Effector memory CD4-positive, alpha-beta T cell (primary cell): ENCODE results near the gene MALT1.

ENCODE experiments used
- DNase-seq, 3 donors: peaks; one replicate each; pipeline ENCODE4 v3.0.0-alpha.2; 2020
- H3K27ac ChIP-seq: 2 replicates; pipeline ENCODE4 v1.7.0; 2013; ENCODE audit warnings: mild to moderate bottlenecking, low read length, moderate library complexity; ENCODE audit not compliant: insufficient read depth, poor library complexity, severe bottlenecking
- H3K27me3 ChIP-seq: replicated peaks from 2 replicates; pipeline ENCODE4 v1.7.0; 2013; ENCODE audit warnings: mild to moderate bottlenecking, low read length; ENCODE audit not compliant: insufficient read depth, control insufficient read depth, poor library complexity, severe bottlenecking
- H3K36me3 ChIP-seq: 2 replicates; pipeline ENCODE4 v1.7.0; 2013; ENCODE audit warnings: mild to moderate bottlenecking, low read length, moderate library complexity; ENCODE audit not compliant: control insufficient read depth, insufficient read depth
- H3K4me1 ChIP-seq: 2 replicates; pipeline ENCODE4 v1.7.0; 2013; ENCODE audit warnings: low read length, mild to moderate bottlenecking; ENCODE audit not compliant: control insufficient read depth, insufficient read depth, poor library complexity, severe bottlenecking
- H3K4me3 ChIP-seq: 2 replicates; pipeline ENCODE4 v1.7.0; 2013; ENCODE audit warnings: low read length, low read depth, mild to moderate bottlenecking; ENCODE audit not compliant: insufficient read depth, poor library complexity, severe bottlenecking
- H3K9me3 ChIP-seq: 2 replicates; pipeline ENCODE4 v1.7.0; 2013; ENCODE audit warnings: mild to moderate bottlenecking, low read length, moderate library complexity; ENCODE audit not compliant: control insufficient read depth
- total RNA-seq, 3 donors: gene quantifications; one replicate each; lab custom pipeline; 2026; lab: John Stamatoyannopoulos, UW

Gene MALT1
- 177 to 276 (median 215) reads per million in 3 donors for total RNA-seq

- Histone ChIP-seq H3K36me3 (no peaks in the 10 kb centered on the region), H3K27ac (peak within 1 kb of the TSS; percentile 85), H3K4me3 (peak within 1 kb of the TSS; percentile 94), H3K27me3 (no peaks in the 10 kb centered on the region), H3K9me3 (no peaks in the 10 kb centered on the region), H3K4me1 (peaks cover 34% of the 10 kb centered on the region)
- DNase-seq = peak; percentile 93
These were observed at the start of gene MALT1 for GRCh38 chr18:58671111-58671631. Gene MALT1, plus strand, starts transcription at chr18:58671465. Its CDS starts 179 bp downstream, at chr18:58671644.

GRCh38 chr18:58624011-58624410 is 47.3 kb upstream of the MALT1 start:
- H3K9me3 ChIP-seq = no peaks in the 10 kb centered on the region
- no peak for DNase-seq

GRCh38 chr18:58625839-58626238 is 45.4 kb upstream of the MALT1 start:
- no peaks in the 10 kb centered on the region for H3K36me3 ChIP-seq
- no peak overlapping the region for H3K4me3 ChIP-seq
- DNase-seq = no peak
- peak overlapping the region; percentile 30 for H3K27ac ChIP-seq
- H3K9me3 ChIP-seq = no peaks in the 10 kb centered on the region
- no peaks in the 10 kb centered on the region for H3K27me3 ChIP-seq
- H3K4me1 ChIP-seq = peaks cover 3% of the 10 kb centered on the region

More at GRCh38 chr18:58624011-58624410, 47.3 kb upstream of the MALT1 start:
- no peak overlapping the region for H3K4me3 ChIP-seq
- no peaks in the 10 kb centered on the region for H3K27me3 ChIP-seq
- H3K27ac ChIP-seq = no peak overlapping the region
- no peaks in the 10 kb centered on the region for H3K36me3 ChIP-seq
- no peaks in the 10 kb centered on the region for H3K4me1 ChIP-seq

DNA sequence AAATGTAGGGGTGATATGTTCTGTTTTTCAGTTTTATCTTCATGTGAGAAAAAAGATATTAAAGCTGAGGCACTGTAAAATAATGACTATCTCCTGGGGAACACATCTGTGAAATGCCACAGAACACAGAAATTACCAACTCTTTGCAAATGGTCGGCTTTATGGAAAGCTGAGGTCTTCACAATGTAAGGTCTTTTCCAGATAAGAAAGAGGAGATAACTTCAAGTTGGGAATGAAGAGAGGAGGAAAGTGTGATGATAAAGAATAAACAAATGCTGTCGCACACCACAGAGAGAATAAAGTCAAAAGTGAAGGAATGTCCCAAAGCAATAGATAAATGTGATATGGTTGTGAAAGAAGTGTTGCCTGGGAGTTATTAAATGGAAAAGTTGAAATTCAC is 41.2 kb upstream of the MALT1 start:
- H3K27me3 ChIP-seq = no peaks in the 10 kb centered on the region
- H3K4me1 ChIP-seq = peaks cover 3% of the 10 kb centered on the region
- no peak overlapping the region for H3K27ac ChIP-seq
- H3K36me3 ChIP-seq = no peaks in the 10 kb centered on the region
- DNase-seq = no peak
- no peak overlapping the region for H3K4me3 ChIP-seq
- no peaks in the 10 kb centered on the region for H3K9me3 ChIP-seq

- Histone ChIP-seq H3K4me1 (peaks cover 3% of the 10 kb centered on the region), H3K9me3 (no peaks in the 10 kb centered on the region), H3K27me3 (no peaks in the 10 kb centered on the region)
These were observed 40.0 kb upstream of the MALT1 start for GRCh38 chr18:58631301-58631700.

DNA sequence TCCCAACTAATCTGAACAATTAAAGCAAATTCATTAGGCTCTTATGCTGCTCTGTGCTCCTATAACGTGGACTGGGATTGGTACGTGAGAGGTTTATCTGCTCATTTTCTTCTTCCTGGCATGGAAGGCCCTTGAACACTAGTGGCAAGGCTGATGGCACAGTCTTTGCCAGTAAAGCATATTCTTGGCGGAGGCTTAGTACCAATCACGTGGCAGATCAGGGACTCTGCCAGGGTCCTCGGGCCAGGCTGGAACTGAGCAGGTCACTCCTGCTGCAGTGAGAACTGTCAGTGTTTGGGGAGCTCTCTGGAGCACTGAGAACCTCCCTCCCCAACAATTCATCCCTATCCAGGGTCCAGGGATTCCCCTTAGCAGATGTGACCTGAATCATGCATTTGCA is 38.7 kb upstream of the MALT1 start:
- Histone ChIP-seq H3K4me1 (peaks cover 3% of the 10 kb centered on the region), H3K4me3 (no peak overlapping the region), H3K27me3 (no peaks in the 10 kb centered on the region), H3K36me3 (no peaks in the 10 kb centered on the region), H3K9me3 (no peaks in the 10 kb centered on the region), H3K27ac (no peak overlapping the region)
- DNase-seq = no peak

More at GRCh38 chr18:58631301-58631700, 40.0 kb upstream of the MALT1 start:
- no peak overlapping the region for H3K4me3 ChIP-seq
- H3K27ac ChIP-seq = no peak overlapping the region
- no peak for DNase-seq
- H3K36me3 ChIP-seq = no peaks in the 10 kb centered on the region

GRCh38 chr18:58633874-58634273 is 37.4 kb upstream of the MALT1 start:
- Histone ChIP-seq H3K27me3 (no peaks in the 10 kb centered on the region), H3K4me3 (no peak overlapping the region), H3K4me1 (peaks cover 3% of the 10 kb centered on the region), H3K9me3 (no peaks in the 10 kb centered on the region), H3K36me3 (no peaks in the 10 kb centered on the region), H3K27ac (no peak overlapping the region)
- no peak for DNase-seq

DNA sequence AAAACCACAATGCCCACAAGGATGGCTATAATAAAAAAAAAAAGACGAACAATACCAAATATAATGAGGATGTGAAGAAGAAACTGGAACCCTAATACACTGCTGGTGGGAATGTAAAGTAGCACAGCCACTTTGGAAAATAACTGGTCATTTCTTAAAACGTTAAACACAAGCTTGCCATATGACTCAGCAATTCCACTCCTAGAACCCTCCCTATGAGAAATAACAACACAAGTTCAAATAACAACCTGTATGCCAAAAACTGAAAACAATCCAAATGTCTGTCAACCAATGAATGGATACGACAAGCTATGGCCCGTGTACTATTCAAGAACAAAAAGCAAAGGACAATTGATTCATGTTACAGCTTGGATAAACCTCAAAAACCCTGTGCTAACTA is 35.4 kb upstream of the MALT1 start:
- no peaks in the 10 kb centered on the region for H3K36me3 ChIP-seq
- H3K27me3 ChIP-seq = no peaks in the 10 kb centered on the region
- no peak for DNase-seq
- H3K27ac ChIP-seq = no peak overlapping the region
- H3K4me3 ChIP-seq = no peak overlapping the region
- H3K4me1 ChIP-seq = no peaks in the 10 kb centered on the region
- no peaks in the 10 kb centered on the region for H3K9me3 ChIP-seq

DNA sequence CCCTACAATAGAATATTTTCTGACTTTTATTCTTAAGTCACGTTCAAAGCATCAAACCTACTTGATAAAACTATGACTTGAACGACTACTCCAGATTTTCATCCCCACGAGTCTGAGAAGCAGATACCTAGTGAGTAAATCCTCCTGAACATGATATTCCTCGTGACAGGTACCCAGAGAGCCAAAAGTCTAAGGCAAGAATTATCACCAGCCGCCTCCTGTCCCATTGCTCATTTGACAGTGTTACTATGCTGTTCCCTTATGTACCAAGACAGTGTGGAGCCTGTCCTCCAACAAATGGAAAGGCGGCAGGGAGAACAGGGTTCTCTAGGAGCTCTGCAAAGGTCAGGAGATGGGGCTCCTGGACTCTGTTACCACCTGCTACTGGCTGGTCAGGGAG is 34.1 kb upstream of the MALT1 start:
- Histone ChIP-seq H3K36me3 (no peaks in the 10 kb centered on the region), H3K4me1 (no peaks in the 10 kb centered on the region), H3K27ac (no peak overlapping the region), H3K27me3 (no peaks in the 10 kb centered on the region), H3K9me3 (no peaks in the 10 kb centered on the region), H3K4me3 (no peak overlapping the region)
- DNase-seq = no peak

DNA sequence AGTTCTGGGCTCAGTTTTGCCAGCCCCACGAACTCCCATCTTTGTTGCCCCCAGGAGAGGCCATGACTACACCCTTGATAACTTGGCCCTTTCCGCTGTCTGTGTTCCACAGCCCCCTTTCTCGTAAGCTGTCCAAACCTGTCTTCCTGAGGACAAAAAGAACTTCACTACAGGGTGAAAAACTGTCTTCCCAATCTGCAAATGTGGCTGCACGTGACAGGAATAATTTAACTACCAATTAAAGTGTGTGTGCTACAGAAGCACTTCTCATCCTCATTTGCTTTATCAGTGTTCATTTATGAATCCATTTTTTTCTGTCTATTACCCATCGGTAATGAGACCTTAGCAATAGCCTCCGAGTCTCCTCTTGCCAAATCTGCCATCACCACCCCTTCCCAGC is 33.3 kb upstream of the MALT1 start:
- H3K27me3 ChIP-seq = no peaks in the 10 kb centered on the region
- no peaks in the 10 kb centered on the region for H3K4me1 ChIP-seq
- DNase-seq = no peak
- no peaks in the 10 kb centered on the region for H3K9me3 ChIP-seq
- H3K27ac ChIP-seq = no peak overlapping the region
- H3K36me3 ChIP-seq = no peaks in the 10 kb centered on the region
- H3K4me3 ChIP-seq = no peak overlapping the region
